Measurements from ENCODE around the gene HSPA6.
"Not testable (repeated sequence)": the region's sequence is repeated elsewhere in the genome, so short reads cannot be mapped to it uniquely, and the experiment has no call there.

- not testable (repeated sequence) for TF ChIP-seq CTCF, POLR2A (IDR thresholded peaks at IDR 0.05)
These were observed 38.1 kb downstream of the HSPA6 start for GRCh38 chr1:161562441-161562840.
